SU-DHL-6 (cell line): ENCODE data around the gene INO80D.

Experiments
- H2AFZ ChIP-seq: fragments of 200-600 bp; sonication (generic); 2 replicates; pipeline ENCODE4 v1.6.1; 2014; ENCODE audit warnings: low read depth, mild to moderate bottlenecking, moderate library complexity, mixed read lengths, antibody characterized with exemption, low read length; ENCODE audit not compliant: severe bottlenecking
- H3F3A ChIP-seq: fragments of 200-600 bp; shearing (Covaris generic); 2 replicates; pipeline ENCODE4 v1.6.0; 2016; ENCODE audit warnings: antibody characterized with exemption, mild to moderate bottlenecking; ENCODE audit not compliant: insufficient read depth
- H3K27ac ChIP-seq: fragments of 200-600 bp; sonication (generic); 2 replicates; pipeline ENCODE4 v1.5.1; 2016; ENCODE audit warnings: low read depth, mild to moderate bottlenecking, low read length, moderate library complexity, mixed read lengths
- H3K27me3 ChIP-seq: fragments of 200-600 bp; sonication (generic), shearing (Covaris generic); 2 replicates; pipeline ENCODE4 v1.6.0; 2014; ENCODE audit warnings: mild to moderate bottlenecking, low read length
- H3K36me3 ChIP-seq: fragments of 200-600 bp; sonication (generic); 2 replicates; pipeline ENCODE4 v1.6.1; 2014; ENCODE audit warnings: mild to moderate bottlenecking, low read length, mixed read lengths
- H3K4me2 ChIP-seq: fragments of 300-600, 200-600 bp; shearing (Covaris generic), sonication (generic); 2 replicates; pipeline ENCODE4 v1.6.0; 2014; ENCODE audit warnings: low read length, low read depth, mild to moderate bottlenecking; ENCODE audit not compliant: poor library complexity, severe bottlenecking
- H3K4me3 ChIP-seq: fragments of 200-600 bp; sonication (generic); 2 replicates; pipeline ENCODE4 v1.5.1; 2014; ENCODE audit warnings: antibody characterized with exemption, low read length, mild to moderate bottlenecking, mixed read lengths; ENCODE audit not compliant: insufficient read depth, poor library complexity, severe bottlenecking
- H3K79me2 ChIP-seq: fragments of 200-600 bp; sonication (generic); 2 replicates; pipeline ENCODE4 v1.6.1; 2014; ENCODE audit warnings: mild to moderate bottlenecking, low read length, moderate library complexity; ENCODE audit not compliant: insufficient read depth
- H3K9ac ChIP-seq: fragments of 200-600 bp; sonication (generic); 2 replicates; pipeline ENCODE4 v1.7.0; 2014; ENCODE audit warnings: mild to moderate bottlenecking, low read length
- H3K9me2 ChIP-seq: fragments of 200-600 bp; sonication (generic); replicated peaks from 2 replicates; pipeline ENCODE4 v1.6.1; 2014; ENCODE audit warnings: low read length; ENCODE audit not compliant: insufficient read depth
- H3K9me3 ChIP-seq: fragments of 200-600 bp; sonication (generic); 2 replicates; pipeline ENCODE4 v1.6.1; 2014; ENCODE audit warnings: low read length, mixed read lengths; ENCODE audit not compliant: insufficient read depth
- H4K20me1 ChIP-seq: fragments of 200-600 bp; sonication (generic); 2 replicates; pipeline ENCODE4 v1.6.1; 2014; ENCODE audit warnings: low read depth, mild to moderate bottlenecking, antibody characterized with exemption, low read length, moderate library complexity, mixed read lengths
- EZH2phosphoT487 ChIP-seq: fragments of 200-600 bp; sonication (generic), shearing (Covaris generic); conservative IDR thresholded peaks from 2 replicates; pipeline ENCODE4 v1.6.1; 2018; ENCODE audit warnings: mild to moderate bottlenecking, antibody characterized with exemption, low read length, moderate library complexity, mixed read lengths
- TF ChIP-seq, protein P1 (sequence below): fragments of 200-600 bp; sonication (generic); IDR thresholded peaks from one replicate; pipeline ENCODE4 v1.5.1; 2017; ENCODE audit warnings: antibody characterized with exemption, mild to moderate bottlenecking, low read length, moderate library complexity; ENCODE audit not compliant: insufficient read depth, poor library complexity, severe bottlenecking

Gene INO80D

DNA sequence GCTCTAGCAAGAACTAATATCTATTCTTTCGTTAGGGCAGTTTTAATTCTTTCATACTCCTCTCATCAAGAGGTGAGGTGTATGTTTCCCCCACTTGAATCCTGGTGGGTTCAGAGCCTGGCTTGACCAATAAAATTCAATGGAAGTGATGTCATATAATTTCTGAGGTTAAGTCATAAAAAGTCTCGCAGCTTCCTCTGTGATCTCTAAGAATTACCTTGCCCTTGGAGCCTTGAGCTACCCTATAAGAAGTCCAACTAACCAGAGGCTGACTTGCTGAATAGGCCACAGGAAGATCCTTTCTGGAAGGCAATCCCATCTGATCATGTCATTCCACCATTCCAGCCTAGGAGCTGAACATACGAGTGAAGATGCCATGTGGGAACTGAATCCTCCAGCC, 26.1 kb upstream of the INO80D start:
- Histone ChIP-seq H3K9me3 (no peaks in the 10 kb centered on the region), H3F3A (no peaks in the 10 kb centered on the region), H4K20me1 (no peaks in the 10 kb centered on the region), H3K9me2 (no peaks in the 10 kb centered on the region), H3K9ac (no peak overlapping the region), H3K36me3 (no peaks in the 10 kb centered on the region), H3K27ac (no peak overlapping the region), H2AFZ (no peak overlapping the region), H3K27me3 (no peaks in the 10 kb centered on the region), H3K4me2 (no peak overlapping the region), H3K4me3 (no peak overlapping the region), H3K79me2 (no peaks in the 10 kb centered on the region)
- TF ChIP-seq, protein P1, sequence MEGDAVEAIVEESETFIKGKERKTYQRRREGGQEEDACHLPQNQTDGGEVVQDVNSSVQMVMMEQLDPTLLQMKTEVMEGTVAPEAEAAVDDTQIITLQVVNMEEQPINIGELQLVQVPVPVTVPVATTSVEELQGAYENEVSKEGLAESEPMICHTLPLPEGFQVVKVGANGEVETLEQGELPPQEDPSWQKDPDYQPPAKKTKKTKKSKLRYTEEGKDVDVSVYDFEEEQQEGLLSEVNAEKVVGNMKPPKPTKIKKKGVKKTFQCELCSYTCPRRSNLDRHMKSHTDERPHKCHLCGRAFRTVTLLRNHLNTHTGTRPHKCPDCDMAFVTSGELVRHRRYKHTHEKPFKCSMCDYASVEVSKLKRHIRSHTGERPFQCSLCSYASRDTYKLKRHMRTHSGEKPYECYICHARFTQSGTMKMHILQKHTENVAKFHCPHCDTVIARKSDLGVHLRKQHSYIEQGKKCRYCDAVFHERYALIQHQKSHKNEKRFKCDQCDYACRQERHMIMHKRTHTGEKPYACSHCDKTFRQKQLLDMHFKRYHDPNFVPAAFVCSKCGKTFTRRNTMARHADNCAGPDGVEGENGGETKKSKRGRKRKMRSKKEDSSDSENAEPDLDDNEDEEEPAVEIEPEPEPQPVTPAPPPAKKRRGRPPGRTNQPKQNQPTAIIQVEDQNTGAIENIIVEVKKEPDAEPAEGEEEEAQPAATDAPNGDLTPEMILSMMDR = no peak
- no peak for TF ChIP-seq EZH2phosphoT487

DNA sequence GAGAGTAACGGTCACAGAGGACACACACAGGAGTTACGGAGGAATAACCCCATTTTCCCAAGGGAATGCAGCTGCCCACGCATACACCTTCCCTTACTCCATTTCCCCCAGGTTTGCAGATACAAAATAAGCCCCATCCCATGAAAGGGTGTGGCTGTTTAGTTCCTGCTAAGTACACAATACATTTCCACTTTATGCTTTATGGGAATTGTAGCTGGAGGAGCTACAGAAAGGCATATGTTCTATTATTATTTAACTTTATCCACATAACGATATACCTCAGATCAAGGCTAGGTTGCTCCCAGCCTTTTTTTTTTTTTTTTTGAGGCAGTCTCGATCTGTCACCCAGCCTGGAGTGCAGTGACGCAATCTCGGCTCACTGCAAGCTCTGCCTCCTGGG, 22.7 kb upstream of the INO80D start:
- H3K27me3 ChIP-seq = no peaks in the 10 kb centered on the region
- H3K9me2 ChIP-seq = no peaks in the 10 kb centered on the region
- no peak overlapping the region for H3K9ac ChIP-seq
- H3K79me2 ChIP-seq = no peaks in the 10 kb centered on the region
- H3K4me2 ChIP-seq = no peak overlapping the region
- no peak overlapping the region for H3K4me3 ChIP-seq
- no peaks in the 10 kb centered on the region for H4K20me1 ChIP-seq
- no peaks in the 10 kb centered on the region for H3F3A ChIP-seq
- H3K9me3 ChIP-seq = no peaks in the 10 kb centered on the region
- TF ChIP-seq, protein P1 = no peak
- TF ChIP-seq EZH2phosphoT487 = no peak
- H3K36me3 ChIP-seq = no peaks in the 10 kb centered on the region
- no peak overlapping the region for H2AFZ ChIP-seq
- no peak overlapping the region for H3K27ac ChIP-seq

DNA sequence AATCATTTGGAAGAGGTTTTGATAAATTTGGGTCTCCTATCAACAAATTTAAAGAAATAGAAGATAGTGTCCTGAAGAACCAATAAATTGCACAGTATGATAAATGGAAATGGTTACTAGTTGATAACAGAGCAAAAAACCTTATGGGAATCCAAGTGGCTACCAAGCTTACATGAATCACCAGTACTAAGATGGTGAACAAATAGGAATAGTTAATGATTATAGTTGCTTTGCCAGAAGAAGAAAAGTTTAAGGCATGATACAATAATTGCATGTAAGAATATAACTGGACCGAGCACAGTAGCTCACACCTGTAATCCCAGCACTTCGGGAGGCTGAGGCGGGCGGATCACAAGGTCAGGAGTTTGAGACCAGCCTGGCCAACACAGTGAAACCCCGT, 19.6 kb upstream of the INO80D start:
- no peak overlapping the region for H3K4me2 ChIP-seq
- H3K9me2 ChIP-seq = no peaks in the 10 kb centered on the region
- H4K20me1 ChIP-seq = no peaks in the 10 kb centered on the region
- H3K9ac ChIP-seq = no peak overlapping the region
- H3F3A ChIP-seq = no peaks in the 10 kb centered on the region
- no peak overlapping the region for H2AFZ ChIP-seq
- H3K9me3 ChIP-seq = no peaks in the 10 kb centered on the region
- no peaks in the 10 kb centered on the region for H3K79me2 ChIP-seq
- H3K27ac ChIP-seq = no peak overlapping the region
- no peak overlapping the region for H3K4me3 ChIP-seq
- no peaks in the 10 kb centered on the region for H3K27me3 ChIP-seq
- no peaks in the 10 kb centered on the region for H3K36me3 ChIP-seq
- TF ChIP-seq EZH2phosphoT487 = no peak
- TF ChIP-seq, protein P1 = no peak
